ENCODE results near the gene SLC12A4. TPM values are rescaled to one million over a fixed set of nuclear protein-coding genes. Genes with fewer than 3 reads are reported as not detected.
"Not testable (repeated sequence)": the region's sequence is repeated elsewhere in the genome, so short reads cannot be mapped to it uniquely, and the experiment has no call there.

The SLC12A4 gene
- total RNA-seq, 4 donors from 2014 or later, result 18.1 to 46.4 (median 25.4) TPM

DNA sequence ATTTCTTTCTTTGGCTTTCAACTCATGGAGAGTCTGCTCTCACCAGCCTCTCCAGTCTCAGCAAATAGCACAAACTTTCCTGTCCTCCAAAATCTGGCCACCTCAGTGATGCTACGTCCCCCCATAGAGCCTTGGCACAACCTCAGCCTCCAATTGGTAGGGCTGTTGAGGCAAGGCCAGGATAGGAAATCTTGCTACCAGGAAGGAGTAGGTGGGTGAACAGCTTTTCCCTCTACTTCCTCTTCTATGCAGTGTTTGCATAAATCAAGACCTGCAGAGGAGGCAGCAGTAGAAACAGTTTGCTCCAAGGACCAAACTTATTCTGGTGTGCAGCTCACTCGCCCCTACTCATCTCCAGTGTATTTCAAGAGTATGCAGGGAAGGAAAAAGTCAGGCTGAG is 31.5 kb upstream of the SLC12A4 start:
- no peaks in the 10 kb centered on the region for H3K36me3 ChIP-seq
- DNase-seq, result no peak
- peaks cover 0 to 11% (median 0%) of the 10 kb centered on the region in 4 donors for H3K4me1 ChIP-seq
- in situ Hi-C loops (cut with MboI; ENCODE audit: low pct_ligation_motif_present in 1 of 4, low pct_unique_long_range_greater_than_20kb in 1 of 4, low sequenced_read_pairs in 3 of 4), result loop anchor here in 1 of 4 donors (10.0 kb wide), 1 partner anchor 45 kb away; no protein-coding TSS in a partner anchor
- peak overlapping the region; percentile 61 to 69 (median 66) for H3K27ac ChIP-seq
- WGBS, 2 donors (ENCODE audit: low coverage in 1 of 2), result 66% methylated on average over 2 of the region's 2 CpGs; no CpG with 5 or more reads in 1 of the 2 donors
- TF ChIP-seq, protein P1, sequence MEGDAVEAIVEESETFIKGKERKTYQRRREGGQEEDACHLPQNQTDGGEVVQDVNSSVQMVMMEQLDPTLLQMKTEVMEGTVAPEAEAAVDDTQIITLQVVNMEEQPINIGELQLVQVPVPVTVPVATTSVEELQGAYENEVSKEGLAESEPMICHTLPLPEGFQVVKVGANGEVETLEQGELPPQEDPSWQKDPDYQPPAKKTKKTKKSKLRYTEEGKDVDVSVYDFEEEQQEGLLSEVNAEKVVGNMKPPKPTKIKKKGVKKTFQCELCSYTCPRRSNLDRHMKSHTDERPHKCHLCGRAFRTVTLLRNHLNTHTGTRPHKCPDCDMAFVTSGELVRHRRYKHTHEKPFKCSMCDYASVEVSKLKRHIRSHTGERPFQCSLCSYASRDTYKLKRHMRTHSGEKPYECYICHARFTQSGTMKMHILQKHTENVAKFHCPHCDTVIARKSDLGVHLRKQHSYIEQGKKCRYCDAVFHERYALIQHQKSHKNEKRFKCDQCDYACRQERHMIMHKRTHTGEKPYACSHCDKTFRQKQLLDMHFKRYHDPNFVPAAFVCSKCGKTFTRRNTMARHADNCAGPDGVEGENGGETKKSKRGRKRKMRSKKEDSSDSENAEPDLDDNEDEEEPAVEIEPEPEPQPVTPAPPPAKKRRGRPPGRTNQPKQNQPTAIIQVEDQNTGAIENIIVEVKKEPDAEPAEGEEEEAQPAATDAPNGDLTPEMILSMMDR (IDR thresholded peaks at IDR 0.05), result no peak
- TF ChIP-seq POLR2A (IDR thresholded peaks at IDR 0.05) (no peak), EP300 (IDR thresholded peaks at IDR 0.05; ENCODE audit: low read depth) (no peak), POLR2AphosphoS5 (IDR thresholded peaks at IDR 0.05) (no peak)
- no peaks in the 10 kb centered on the region for H3K9me3 ChIP-seq
- intact Hi-C loops (cut with DNase I; ENCODE audit: low total_unique reads), result no loop called here
- H3K27me3 ChIP-seq, result no peaks in the 10 kb centered on the region
- H3K4me3 ChIP-seq, result no peak overlapping the region

DNA sequence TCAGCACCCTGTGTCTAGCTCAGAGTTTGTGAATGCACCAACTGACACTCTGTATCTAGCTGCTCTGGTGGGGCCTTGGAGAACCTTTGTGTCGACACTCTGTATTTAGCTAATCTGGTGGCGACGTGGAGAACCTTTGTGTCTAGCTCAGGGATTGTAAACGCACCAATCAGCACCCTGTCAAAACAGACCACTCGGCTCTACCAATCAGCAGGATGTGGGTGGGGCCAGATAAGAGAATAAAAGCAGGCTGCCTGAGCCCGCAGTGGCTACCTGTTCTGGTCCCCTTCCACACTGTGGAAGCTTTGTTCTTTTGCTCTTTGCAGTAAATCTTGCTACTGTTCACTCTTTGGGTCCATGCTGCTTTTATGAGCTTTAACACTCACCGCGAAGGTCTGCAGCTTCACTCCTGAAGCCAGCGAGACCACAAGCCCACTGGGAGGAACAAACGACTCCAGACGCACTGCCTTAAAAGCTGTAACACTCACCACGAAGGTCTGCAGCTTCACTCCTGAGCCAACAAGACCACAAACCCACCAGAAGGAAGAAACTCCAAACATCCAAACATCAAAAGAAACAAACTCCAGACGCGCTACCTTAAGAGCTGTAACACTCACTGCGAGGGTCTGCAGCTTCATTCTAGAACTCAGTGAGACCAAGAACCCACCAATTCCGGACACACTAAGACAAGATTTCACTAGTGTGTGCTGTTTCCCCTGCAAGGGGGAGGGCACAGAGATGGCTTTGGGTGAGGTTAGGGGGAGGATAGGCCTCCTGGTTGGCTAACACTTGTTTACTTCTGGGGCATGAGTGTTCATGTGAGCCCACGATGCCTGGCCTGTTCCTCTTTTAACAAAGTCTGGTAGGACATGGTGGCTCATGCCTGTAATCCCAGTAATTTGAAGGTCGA is 30.6 kb upstream of the SLC12A4 start, which contains the start of gene DPEP2:
DPEP2 (minus strand) TSS at position 706 of the 910 bp plus-strand sequence. CDS start 6,272 bp downstream, outside the sequence.
- peak; percentile 33 for DNase-seq
- intact Hi-C loops (cut with DNase I; ENCODE audit: low total_unique reads); H3K4me1 ChIP-seq; H3K9me3 ChIP-seq; H3K36me3 ChIP-seq; H3K27me3 ChIP-seq: not testable (repeated sequence)
- Histone ChIP-seq H3K27ac (peak within 1 kb of the TSS; percentile 61 to 69 (median 66)), H3K4me3 (peak within 1 kb of the TSS in 1 of 4 donors; percentile 32)
- 8 to 68% methylated on average over 2 to 18 of the region's 18 CpGs for WGBS, 2 donors (ENCODE audit: low coverage in 1 of 2)
- peak; percentile 50 for TF ChIP-seq POLR2A (IDR thresholded peaks at IDR 0.05)
- TF ChIP-seq POLR2AphosphoS5 (IDR thresholded peaks at IDR 0.05), result peak in 2 of 3 donors; percentile 22 to 55
- in situ Hi-C loops (cut with MboI; ENCODE audit: low pct_ligation_motif_present in 1 of 4, low pct_unique_long_range_greater_than_20kb in 1 of 4, low sequenced_read_pairs in 3 of 4), result loop anchor here in 1 of 4 donors (10.0 kb wide), 1 partner anchor 46 kb away; no protein-coding TSS in a partner anchor

DNA sequence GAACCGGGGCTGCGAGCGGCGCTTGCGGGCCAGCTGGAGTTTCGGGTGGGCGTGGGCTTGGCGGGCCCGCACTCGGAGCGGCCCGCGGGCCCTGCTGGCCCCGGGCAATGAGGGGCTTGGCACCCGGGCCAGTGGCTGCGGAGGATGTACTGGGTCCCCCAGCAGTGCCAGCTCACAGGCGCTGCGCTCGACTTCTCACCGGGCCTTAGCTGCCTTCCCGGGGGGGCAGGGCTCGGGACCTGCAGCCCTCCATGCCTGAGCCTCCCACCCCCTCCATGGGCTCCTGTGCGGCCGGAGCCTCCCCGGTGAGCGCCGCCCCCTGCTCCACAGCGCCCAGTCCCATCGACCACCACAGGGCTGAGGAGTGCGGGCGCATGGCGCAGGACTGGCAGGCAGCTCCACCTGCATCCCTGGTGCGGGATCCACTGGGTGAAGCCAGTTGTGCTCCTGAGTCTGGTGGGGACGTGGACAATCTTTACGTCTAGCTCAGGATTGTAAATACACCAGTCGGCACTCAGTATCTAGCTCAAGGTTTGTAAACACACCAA is 29.9 kb upstream of the SLC12A4 start:
- Histone ChIP-seq H3K27ac (peak overlapping the region in 1 of 4 donors; percentile 67), H3K4me1 (peaks cover 5 to 15% (median 6%) of the 10 kb centered on the region in 4 donors)
- H3K4me3 ChIP-seq; H3K36me3 ChIP-seq; H3K9me3 ChIP-seq; H3K27me3 ChIP-seq; intact Hi-C loops (cut with DNase I; ENCODE audit: low total_unique reads); DNase-seq: not testable (repeated sequence)
- in situ Hi-C loops (cut with MboI; ENCODE audit: low pct_ligation_motif_present in 1 of 4, low pct_unique_long_range_greater_than_20kb in 1 of 4, low sequenced_read_pairs in 3 of 4), result loop anchor here in 1 of 4 donors (10.0 kb wide), 1 partner anchor 46 kb away; no protein-coding TSS in a partner anchor
- WGBS, 2 donors (ENCODE audit: low coverage in 1 of 2), result 94% methylated on average over 24 of the region's 36 CpGs; no CpG with 5 or more reads in 1 of the 2 donors

DNA sequence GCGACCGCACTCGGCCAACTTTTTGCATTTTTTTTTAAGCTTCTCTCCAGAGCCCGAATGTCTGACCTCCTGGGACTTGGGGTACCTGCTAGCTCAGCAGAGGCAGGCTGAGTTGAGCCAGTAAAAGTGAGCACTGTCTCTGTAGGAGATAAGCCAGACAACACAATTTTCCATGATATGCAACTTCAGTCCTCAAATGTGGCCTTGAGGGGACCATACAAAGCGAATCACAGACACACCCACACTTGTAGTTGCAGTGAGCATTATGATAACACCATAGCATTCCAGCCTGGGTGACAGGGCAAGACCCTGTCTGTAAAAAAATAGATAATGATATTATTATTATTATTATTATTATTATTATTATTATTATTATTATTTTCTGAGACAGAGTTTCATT is 28.2 kb upstream of the SLC12A4 start:
- in situ Hi-C loops (cut with MboI; ENCODE audit: low pct_ligation_motif_present in 1 of 4, low pct_unique_long_range_greater_than_20kb in 1 of 4, low sequenced_read_pairs in 3 of 4) (loop anchor here in 1 of 4 donors (10.0 kb wide), 1 partner anchor 48 kb away; no protein-coding TSS in a partner anchor), intact Hi-C loops (cut with DNase I; ENCODE audit: low total_unique reads) (no loop called here)
- WGBS, 2 donors (ENCODE audit: low coverage in 1 of 2), result 67 to 92% methylated on average over 1 to 5 of the region's 5 CpGs
- no peaks in the 10 kb centered on the region for H3K9me3 ChIP-seq
- H3K36me3 ChIP-seq, result no peaks in the 10 kb centered on the region
- TF ChIP-seq, protein P1 (IDR thresholded peaks at IDR 0.05), result no peak
- TF ChIP-seq POLR2AphosphoS5 (IDR thresholded peaks at IDR 0.05) (no peak), POLR2A (IDR thresholded peaks at IDR 0.05) (no peak)
- no peaks in the 10 kb centered on the region for H3K27me3 ChIP-seq
- no peak for DNase-seq
- no peak overlapping the region for H3K27ac ChIP-seq
- H3K4me3 ChIP-seq, result no peak overlapping the region
- peaks cover 5 to 21% (median 8%) of the 10 kb centered on the region in 4 donors for H3K4me1 ChIP-seq

DNA sequence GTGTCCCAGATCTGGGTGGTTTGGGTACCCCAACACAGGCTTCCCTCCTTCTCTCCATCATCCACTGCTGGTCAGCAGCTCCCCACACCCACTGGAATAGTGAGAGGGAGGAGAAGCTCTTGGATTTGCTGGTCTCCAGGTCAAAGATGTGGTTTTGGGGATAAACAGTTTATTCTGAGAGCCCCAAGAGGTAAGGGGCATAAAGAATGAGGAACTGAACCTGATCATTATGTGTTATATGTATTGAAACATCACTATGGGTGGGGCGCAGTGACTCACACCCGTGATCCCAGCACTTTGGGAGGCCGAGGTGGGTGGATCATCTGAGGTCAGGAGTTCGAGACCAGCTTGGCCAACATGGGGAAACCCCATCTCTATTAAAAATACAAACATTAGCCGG is 27.0 kb upstream of the SLC12A4 start:
- in situ Hi-C loops (cut with MboI; ENCODE audit: low pct_ligation_motif_present in 1 of 4, low pct_unique_long_range_greater_than_20kb in 1 of 4, low sequenced_read_pairs in 3 of 4), result loop anchor here in 1 of 4 donors (10.0 kb wide), 1 partner anchor 49 kb away; no protein-coding TSS in a partner anchor

DNA sequence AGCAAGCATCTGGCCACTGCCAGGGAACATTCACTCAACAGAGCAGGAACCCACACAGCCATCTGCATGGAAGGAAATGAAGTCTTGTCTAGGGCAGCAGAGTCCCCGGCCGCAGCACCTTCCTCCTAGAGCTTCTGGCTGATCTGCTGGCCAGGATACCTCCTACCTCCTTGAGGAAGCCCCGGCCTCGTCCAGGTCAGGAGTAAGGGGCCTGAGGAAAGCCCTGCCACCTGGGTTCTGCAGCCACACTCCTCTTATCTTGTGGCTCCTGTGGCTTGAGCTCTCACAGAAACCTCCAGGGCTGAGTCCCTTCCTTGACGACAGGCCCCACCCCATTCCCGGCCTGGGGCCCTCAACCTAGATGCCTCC is 25.6 kb upstream of the SLC12A4 start:
- Histone ChIP-seq H3K4me3 (peak overlapping the region in 1 of 4 donors; percentile 43), H3K4me1 (peaks cover 5 to 12% (median 8%) of the 10 kb centered on the region in 4 donors), H3K27ac (peak overlapping the region; percentile 55 to 71 (median 62))
- H3K9me3 ChIP-seq; DNase-seq; H3K27me3 ChIP-seq; H3K36me3 ChIP-seq; intact Hi-C loops (cut with DNase I; ENCODE audit: low total_unique reads): not testable (repeated sequence)
- in situ Hi-C loops (cut with MboI; ENCODE audit: low pct_ligation_motif_present in 1 of 4, low pct_unique_long_range_greater_than_20kb in 1 of 4, low sequenced_read_pairs in 3 of 4), result loop anchor here in 1 of 4 donors (10.0 kb wide), 1 partner anchor 51 kb away; no protein-coding TSS in a partner anchor
- 73% methylated on average over 5 of the region's 6 CpGs; no CpG with 5 or more reads in 1 of the 2 donors for WGBS, 2 donors (ENCODE audit: low coverage in 1 of 2)

More for the DNA sequence above, 27.0 kb upstream of the SLC12A4 start:
- Histone ChIP-seq H3K4me1 (peaks cover 5 to 17% (median 8%) of the 10 kb centered on the region in 4 donors), H3K4me3 (no peak overlapping the region), H3K9me3 (no peaks in the 10 kb centered on the region), H3K27ac (no peak overlapping the region), H3K36me3 (no peaks in the 10 kb centered on the region), H3K27me3 (no peaks in the 10 kb centered on the region)
- TF ChIP-seq POLR2A (IDR thresholded peaks at IDR 0.05), result no peak
- TF ChIP-seq, protein P1 (IDR thresholded peaks at IDR 0.05), result no peak
- TF ChIP-seq POLR2AphosphoS5 (IDR thresholded peaks at IDR 0.05), result no peak
- no peak for TF ChIP-seq EP300 (IDR thresholded peaks at IDR 0.05; ENCODE audit: low read depth)
- no peak for DNase-seq
- WGBS, 2 donors (ENCODE audit: low coverage in 1 of 2), result 52% methylated on average over 5 of the region's 5 CpGs; no CpG with 5 or more reads in 1 of the 2 donors
- intact Hi-C loops (cut with DNase I; ENCODE audit: low total_unique reads), result no loop called here

Measured in transverse colon (tissue), 4 donors.